NCI-H1436 (cell line): ENCODE results near the gene CHPT1.
A peak's percentile ranks its signal among the peaks of the same experiment; 100 is the strongest.

Experiments
- DNase-seq: peaks from one replicate; lab custom pipeline; 2025; lab: John Stamatoyannopoulos, UW

The CHPT1 gene

DNA sequence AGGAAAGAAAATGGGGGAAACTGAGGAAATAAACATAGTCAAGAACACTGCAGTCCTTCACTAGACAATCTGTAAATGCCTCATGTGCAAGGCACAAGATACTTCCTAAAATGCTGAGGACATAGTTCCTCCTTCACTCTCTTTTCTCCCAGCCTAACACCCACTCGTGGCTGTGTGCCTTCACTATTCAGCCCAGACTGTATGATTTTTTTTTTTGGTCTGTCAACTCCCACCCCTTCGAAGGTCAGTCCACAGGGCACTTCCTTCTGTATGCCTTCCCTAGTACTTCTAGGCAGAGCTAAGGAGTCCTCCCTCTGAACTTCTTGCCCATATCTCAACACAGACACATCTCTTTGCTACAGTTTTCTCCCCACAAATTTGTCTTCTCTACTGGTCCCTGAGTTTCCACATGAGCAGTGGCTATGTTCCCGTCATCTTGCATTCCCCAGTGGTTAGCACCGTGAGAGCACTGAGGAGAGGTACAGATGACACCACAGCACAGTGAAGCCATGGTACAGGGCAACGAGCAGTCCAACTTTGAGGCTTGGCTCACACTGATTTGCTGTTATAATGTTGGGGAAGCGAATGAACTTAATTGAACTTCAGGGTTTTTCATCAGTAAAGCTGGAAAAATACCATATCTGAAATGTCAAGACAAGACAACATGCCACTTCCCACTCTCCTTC lies 65.9 kb downstream of the CHPT1 start:
- DNase-seq, result no peak

DNA sequence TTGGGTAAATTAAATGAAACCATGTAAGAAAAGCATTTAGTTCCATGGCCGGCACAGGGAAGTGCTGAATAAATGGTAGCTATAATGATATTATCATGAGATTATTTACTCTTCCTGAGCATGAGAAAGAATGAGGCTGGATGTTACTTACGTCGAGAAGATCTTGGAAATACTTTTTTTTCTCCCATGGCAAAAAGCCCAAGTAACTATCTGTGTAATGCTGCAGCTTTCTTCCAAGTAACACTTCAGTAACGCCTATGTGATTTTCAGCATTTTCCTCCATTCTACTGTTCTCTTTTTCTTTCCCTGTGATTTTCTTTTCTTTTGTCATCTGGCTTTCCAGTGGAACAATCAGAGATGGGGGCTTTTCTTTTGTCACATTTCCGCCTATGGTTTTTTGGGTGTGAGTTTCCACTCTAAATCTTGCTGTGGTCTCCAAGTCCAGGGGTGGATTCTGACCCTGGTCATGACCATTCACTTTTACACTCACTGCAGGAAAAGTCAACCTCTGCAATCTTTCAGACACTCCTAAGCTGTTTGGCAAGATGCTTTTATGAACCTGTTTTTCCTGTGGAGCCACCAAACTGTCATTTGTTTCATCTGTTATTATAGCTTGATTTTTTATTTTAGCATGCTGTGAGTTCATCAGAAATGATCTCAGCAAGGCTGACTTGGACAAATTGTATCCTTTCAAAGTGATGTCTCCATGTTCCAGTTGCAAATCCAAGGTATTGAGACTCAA lies 66.8 kb downstream of the CHPT1 start:
- DNase-seq, result no peak

- DNase-seq, result no peak
Observed at GRCh38 chr12:101767537-101767936, 70.1 kb downstream of the CHPT1 start.

- DNase-seq, result no peak
Observed at GRCh38 chr12:101768781-101769180, 71.3 kb downstream of the CHPT1 start.

GRCh38 chr12:101769865-101770264 lies 72.4 kb downstream of the CHPT1 start:
- DNase-seq, result no peak

DNA sequence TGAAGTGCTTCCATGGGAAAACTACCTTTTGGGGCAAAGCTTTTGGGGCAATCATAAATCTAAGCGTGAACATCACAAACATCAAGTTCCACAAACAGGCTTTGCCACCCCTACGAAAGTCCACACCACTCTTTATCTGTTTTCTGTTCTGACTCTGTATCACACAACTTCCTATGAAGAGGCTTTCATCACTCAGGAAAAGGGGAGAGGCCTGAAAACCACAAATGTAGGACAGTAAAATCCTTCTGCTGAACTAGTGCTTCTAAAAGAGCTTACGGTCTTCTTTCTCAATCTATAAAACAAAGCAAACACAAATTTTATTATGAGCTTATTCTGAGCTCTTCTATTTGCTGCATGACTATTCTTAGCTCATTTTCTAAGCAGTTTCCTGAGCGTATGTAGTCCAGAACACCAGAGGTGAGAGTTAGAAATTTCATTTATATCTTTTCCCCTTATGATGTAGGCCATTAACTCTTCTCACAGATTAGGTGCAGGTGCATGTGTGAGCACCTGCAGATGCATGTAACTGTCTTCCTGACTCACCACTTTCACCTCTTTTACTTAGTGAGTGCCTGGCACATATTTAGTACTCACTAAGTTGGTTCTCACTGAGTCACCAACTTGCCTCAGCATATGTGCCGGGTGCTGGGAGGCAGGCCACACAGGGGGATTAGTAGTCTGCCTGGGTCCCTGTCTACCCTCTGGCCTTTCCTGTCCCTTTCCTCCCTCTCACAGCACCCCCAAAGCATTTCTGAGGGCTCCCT lies 74.8 kb downstream of the CHPT1 start:
- no peak for DNase-seq

- DNase-seq, result peak; percentile 37
Observed at GRCh38 chr12:101773650-101774162, 76.3 kb downstream of the CHPT1 start.

- no peak for DNase-seq
Observed at GRCh38 chr12:101775816-101776215, 78.4 kb downstream of the CHPT1 start.

- DNase-seq, result no peak
Observed at GRCh38 chr12:101777485-101777884, 80.0 kb downstream of the CHPT1 start.

GRCh38 chr12:101777978-101778377 lies 80.5 kb downstream of the CHPT1 start:
- no peak for DNase-seq
